Right renal pelvis (tissue), 4 donors: Measurements from ENCODE around the gene ATP8B1. TPM values are rescaled to one million over a fixed set of nuclear protein-coding genes. Genes with fewer than 3 reads are reported as not detected.
"Not testable (repeated sequence)": the region's sequence is repeated elsewhere in the genome, so short reads cannot be mapped to it uniquely, and the experiment has no call there.

Source experiments
- DNase-seq, 4 donors: peaks; one replicate each; pipeline ENCODE4 v3.0.0-alpha.2; 2013; ENCODE audit warnings: low read depth in 4 of 4, low spot score in 3 of 4, missing footprints in 1 of 4
- polyA plus RNA-seq, 4 donors: library from polyadenylated mRNA; unstranded; fragments of 120-200 nt; gene quantifications; one replicate each; pipeline ENCODE4 v1.2.1, GENCODE V29; 2013; ENCODE audit not compliant: insufficient read length in 4 of 4

ATP8B1 gene
- 10 to 100 TPM; 26.4 to 34.5 (median 28.1) TPM for polyA plus RNA-seq

DNA sequence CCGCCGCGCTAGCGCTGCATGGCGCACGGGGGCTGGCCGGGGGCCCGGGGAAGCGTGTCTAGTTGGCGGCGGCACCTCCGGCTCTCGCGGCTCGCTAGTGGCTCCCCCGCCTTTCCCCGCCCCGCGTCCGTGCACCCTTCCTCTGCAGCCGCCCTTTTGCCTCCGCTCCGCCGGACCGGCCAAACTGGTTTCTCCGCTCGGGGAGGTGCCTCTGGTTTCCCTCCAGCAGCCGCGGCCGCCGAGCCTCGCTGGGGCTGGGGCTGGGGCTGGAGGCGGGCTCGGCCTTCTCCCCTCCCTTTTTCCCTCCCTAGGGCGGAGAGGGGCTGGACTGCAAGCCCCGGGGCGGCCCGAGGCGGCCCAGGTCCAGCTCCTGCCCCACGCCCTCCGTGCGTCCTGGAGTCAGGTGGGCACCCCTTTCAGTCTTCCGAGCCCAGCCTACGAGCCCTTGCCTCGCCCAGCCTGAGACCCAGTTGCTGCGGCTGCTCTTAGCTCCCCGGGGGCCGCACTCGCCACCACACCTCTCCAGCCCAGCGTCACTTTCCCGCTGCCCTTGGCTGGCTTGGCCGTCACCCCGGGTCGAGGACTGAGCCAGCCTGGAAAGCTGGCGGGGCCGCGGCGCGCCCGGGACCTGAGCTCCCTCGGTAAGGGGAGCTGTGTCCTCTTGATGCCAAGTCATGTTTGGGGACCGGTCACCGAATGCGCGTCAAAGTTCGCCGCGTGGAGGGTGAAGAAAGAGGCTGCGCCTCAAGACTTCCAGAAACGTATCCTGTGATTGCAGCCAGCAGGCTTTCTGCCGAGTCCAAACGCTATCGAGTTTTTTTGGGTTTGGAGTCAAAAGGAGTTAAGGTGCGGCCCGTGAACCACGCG lies at the start of gene ATP8B1:
ATP8B1 (minus strand) TSS at position 213 of the 867 bp plus-strand sequence. CDS start 71,508 bp downstream, outside the sequence.
- DNase-seq = peak in 3 of 4 donors; percentile 60 to 74 (median 65)

- DNase-seq = no peak
These were observed 46.9 kb upstream of the ATP8B1 start for GRCh38 chr18:57850063-57850462.

GRCh38 chr18:57848374-57848773 lies 45.3 kb upstream of the ATP8B1 start:
- not testable (repeated sequence) for DNase-seq

- DNase-seq = not testable (repeated sequence)
These were observed 44.3 kb upstream of the ATP8B1 start for GRCh38 chr18:57847431-57847830.

- no peak for DNase-seq
These were observed 43.1 kb upstream of the ATP8B1 start for GRCh38 chr18:57846258-57846657.

GRCh38 chr18:57845605-57846074 lies 42.5 kb upstream of the ATP8B1 start:
- no peak for DNase-seq

- DNase-seq = no peak
These were observed 41.2 kb upstream of the ATP8B1 start for GRCh38 chr18:57844319-57844718.

GRCh38 chr18:57843386-57843785 lies 40.3 kb upstream of the ATP8B1 start:
- no peak for DNase-seq

DNA sequence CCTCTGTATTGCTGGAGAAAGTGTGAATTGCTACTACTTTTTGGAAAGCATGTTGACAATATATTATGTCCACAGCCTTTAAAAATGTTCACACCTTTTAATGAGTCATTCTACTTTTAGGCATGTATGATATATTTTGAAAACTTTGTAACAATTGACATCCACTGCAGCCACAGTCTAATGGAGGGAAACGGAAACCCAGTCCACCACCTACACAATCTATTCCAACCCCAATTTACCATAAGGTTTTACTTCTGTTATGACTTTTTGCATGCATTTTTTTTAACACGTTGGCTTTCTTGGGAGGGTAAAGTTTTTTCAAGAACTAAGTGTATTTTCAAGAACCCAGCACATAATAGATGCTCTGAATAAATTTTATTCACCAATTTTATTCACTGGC lies 38.5 kb upstream of the ATP8B1 start:
- DNase-seq = no peak

GRCh38 chr18:57839942-57840381 lies 36.8 kb upstream of the ATP8B1 start:
- no peak for DNase-seq

GRCh38 chr18:57837917-57838548 lies 34.9 kb upstream of the ATP8B1 start:
- no peak for DNase-seq

- DNase-seq = no peak
These were observed 33.4 kb upstream of the ATP8B1 start for GRCh38 chr18:57836557-57836956.

GRCh38 chr18:57835904-57836303 lies 32.8 kb upstream of the ATP8B1 start:
- no peak for DNase-seq

DNA sequence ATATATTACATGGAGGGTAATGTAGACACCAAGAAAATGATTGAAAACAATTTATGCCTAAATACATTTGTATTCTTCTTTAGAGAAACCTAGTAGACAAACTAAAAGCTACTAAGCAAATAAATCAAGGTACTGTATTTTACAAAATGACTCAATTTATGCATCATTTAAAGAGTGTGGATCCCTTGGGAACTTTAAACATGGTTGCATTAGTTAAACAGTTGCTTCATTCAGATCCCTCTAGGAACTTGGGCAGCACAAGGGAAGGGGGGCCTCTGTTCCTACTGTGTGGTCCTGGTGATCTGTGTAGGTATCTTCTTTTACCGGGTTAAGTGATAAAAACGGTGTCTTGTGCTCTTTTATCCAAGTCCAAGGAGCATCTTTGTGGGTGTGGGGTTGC lies 31.5 kb upstream of the ATP8B1 start:
- no peak for DNase-seq

DNA sequence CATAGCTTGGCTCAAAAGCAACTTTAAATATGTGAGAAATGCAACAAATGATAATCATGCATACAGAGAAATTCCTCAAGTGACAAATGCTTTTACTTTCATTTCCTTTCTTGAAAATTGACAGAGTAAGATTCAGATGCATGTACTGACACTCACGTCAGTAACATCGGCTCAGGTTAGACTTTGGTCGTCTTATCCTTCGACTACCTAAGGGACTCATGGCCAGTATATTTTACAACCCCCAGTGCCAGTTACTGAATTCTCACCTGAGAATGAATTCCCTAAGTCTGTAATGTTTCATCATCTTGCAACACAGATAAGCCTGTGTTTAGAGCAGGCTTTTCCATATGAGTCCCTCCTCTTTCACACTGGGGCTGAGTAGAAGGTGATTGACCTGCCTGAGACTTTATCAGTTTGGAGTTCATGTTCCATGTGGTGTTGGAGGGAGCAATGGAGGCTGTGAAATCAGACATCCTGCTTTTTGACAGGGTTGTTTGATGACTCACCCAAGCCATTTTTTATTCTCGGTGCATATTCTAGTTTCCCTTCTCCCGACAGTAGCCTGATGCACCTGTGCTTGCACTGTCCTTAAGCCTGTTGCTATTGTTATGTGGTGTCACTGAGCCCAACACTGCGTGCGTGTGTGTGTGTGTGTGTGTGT lies 30.5 kb upstream of the ATP8B1 start:
- no peak for DNase-seq

DNA sequence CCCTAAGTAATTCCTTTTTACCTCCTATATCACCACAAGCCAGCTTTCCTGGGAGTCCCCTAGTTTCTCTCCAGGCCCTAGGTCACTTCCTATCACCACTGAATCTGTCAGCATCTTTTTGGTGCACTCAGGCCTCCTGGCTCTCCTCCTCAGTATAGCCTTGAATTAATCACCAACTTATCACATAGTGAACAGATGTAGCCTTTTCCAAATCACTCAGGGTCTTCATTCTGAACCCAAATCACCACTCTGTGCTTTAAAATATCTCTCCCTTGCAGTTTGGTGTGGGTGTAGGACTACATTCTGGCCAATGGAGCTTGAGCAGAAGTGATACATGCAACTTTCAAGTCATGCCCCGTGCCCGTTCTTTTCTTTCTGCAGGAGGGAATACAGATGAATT lies 29.6 kb upstream of the ATP8B1 start:
- no peak for DNase-seq

DNA sequence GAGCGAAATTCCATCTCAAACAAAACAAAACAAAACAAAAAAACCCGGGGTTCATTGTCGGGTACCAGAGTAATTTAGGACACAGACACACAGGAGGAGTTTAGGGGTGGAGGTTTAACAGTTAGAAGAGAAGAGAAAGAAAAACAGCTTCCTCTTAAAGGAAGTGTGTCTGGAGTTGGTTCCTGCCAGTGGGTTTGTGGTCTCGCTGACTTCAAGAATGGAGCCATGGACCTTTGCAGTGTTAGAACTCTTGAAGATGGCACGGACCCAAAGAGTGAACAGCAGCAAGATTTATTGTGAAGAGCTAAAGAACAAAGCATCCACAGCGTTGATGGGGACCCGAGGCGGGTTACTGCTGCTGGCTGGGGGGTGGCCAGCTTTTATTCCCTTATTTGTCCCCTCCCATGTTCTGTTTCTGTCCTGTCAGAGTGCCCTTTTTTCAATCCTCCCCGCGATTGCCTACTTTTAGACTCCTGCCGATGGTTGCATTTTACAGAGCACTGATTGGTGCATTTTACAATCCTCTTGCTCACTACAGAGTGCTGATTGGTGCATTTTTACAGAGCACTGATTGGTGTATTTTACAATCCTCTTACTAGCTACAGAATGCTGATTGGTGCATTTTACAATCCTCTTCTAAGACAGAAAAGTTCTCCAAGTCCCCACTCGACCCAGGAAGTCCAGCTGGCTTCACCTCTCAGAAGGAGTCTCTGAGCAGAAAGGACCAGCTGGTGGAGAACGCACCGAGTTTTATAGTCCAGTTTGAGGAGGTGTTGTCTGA lies 28.7 kb upstream of the ATP8B1 start:
- DNase-seq = no peak

DNA sequence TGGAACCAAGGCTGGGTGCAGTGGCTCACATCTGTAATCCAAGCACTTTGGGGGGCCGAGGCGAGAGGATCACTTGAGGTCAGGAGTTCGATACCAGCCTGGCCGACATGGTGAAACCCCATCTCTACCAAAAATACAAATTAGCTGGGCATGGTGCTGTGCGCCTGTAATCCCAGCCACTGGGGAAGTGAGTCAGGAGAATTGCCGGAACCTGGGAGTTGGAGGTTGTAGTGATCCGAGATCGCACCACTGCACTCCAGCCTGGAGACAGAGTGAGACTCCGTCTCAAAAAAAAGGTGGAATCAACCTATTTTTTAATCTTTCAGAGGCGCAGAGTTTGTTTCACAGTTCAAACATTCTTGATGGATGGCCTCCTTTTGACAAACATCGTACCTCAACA lies 24.5 kb upstream of the ATP8B1 start:
- DNase-seq = no peak

DNA sequence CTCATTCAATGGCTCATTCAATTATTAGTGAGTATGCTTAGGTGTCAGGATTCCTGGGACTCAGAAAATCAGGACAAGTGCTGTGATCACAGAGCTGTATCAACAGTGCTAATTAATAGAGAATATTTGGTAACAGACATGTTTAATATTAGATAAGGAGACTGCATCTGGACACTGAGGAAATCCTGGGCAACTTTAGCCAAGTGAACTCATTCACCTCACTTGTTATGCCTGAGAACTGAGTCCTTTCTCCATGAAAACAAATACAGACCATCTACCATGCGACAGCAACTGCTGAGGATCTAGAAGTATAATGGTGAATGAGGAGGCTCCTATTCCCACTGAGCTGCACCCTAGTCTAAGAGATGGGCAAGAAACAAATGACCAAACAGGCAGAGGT lies 23.1 kb upstream of the ATP8B1 start:
- DNase-seq = no peak

DNA sequence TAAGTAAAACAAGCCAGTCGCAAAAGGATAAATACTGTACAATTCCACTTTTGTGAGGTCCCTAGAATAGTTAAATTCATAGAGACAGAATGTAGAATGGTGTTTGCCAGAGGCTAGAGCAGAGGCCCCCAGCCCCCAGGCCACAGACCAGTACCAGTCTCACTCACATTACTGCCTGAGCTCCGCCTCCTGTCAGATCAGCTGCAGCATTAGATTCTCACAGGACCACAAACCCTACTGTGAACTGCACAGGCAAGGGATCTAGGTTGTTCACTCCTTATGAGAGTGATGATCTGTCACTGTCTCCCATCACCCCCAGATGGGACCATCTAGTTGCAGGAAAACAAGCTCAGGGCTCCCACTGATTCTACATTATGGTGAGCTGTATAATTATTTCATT lies 17.5 kb upstream of the ATP8B1 start:
- DNase-seq = not testable (repeated sequence)
